ENCODE data around the gene LACTBL1. TPM values are rescaled to one million over a fixed set of nuclear protein-coding genes. Genes with fewer than 3 reads are reported as not detected.

LACTBL1 gene
- total RNA-seq, 2 experiments from 2014 or later, result not detected

- no peak for DNase-seq
- Mint-ChIP-seq H3K4me3 (no peak overlapping the region), H3K9me3 (no peaks in the 10 kb centered on the region), H3K4me1 (ENCODE audit: low read depth) (no peaks in the 10 kb centered on the region), H3K27ac (no peak overlapping the region), H3K36me3 (no peaks in the 10 kb centered on the region), H3K27me3 (peaks cover 2% of the 10 kb centered on the region)
- CTCF ChIA-PET, result no interaction called here
- intact Hi-C loops (cut with micrococcal nuclease), result no loop called here
- POLR2A ChIA-PET, result no interaction called here
Observed at GRCh38 chr1:22915231-22915630, 57.4 kb downstream of the LACTBL1 start.

- ChIA-PET POLR2A (no interaction called here), CTCF (no interaction called here)
- no peaks in the 10 kb centered on the region for H3K9me3 Mint-ChIP-seq
- H3K27me3 Mint-ChIP-seq, result peaks cover 2% of the 10 kb centered on the region
- no peak for DNase-seq
- no peaks in the 10 kb centered on the region for H3K36me3 Mint-ChIP-seq
- intact Hi-C loops (cut with micrococcal nuclease), result no loop called here
- H3K4me3 Mint-ChIP-seq, result no peak overlapping the region
- no peaks in the 10 kb centered on the region for H3K4me1 Mint-ChIP-seq (ENCODE audit: low read depth)
- H3K27ac Mint-ChIP-seq, result no peak overlapping the region
Observed at GRCh38 chr1:22914633-22915217, 57.9 kb downstream of the LACTBL1 start.

- no peaks in the 10 kb centered on the region for H3K36me3 Mint-ChIP-seq
- CTCF ChIA-PET, result no interaction called here
Observed at GRCh38 chr1:22914156-22914555, 58.5 kb downstream of the LACTBL1 start.

GRCh38 chr1:22913421-22914141 is 59.1 kb downstream of the LACTBL1 start:
- Mint-ChIP-seq H3K9me3 (no peaks in the 10 kb centered on the region), H3K27me3 (peaks cover 2% of the 10 kb centered on the region), H3K36me3 (no peaks in the 10 kb centered on the region), H3K4me3 (no peak overlapping the region), H3K27ac (no peak overlapping the region), H3K4me1 (ENCODE audit: low read depth) (no peaks in the 10 kb centered on the region)
- no peak for DNase-seq
- ChIA-PET POLR2A (no interaction called here), CTCF (no interaction called here)
- intact Hi-C loops (cut with micrococcal nuclease), result no loop called here

More at GRCh38 chr1:22914156-22914555, 58.5 kb downstream of the LACTBL1 start:
- no peaks in the 10 kb centered on the region for H3K4me1 Mint-ChIP-seq (ENCODE audit: low read depth)
- no peaks in the 10 kb centered on the region for H3K9me3 Mint-ChIP-seq
- DNase-seq, result no peak
- POLR2A ChIA-PET, result no interaction called here
- H3K27ac Mint-ChIP-seq, result no peak overlapping the region
- intact Hi-C loops (cut with micrococcal nuclease), result no loop called here
- no peak overlapping the region for H3K4me3 Mint-ChIP-seq
- peaks cover 2% of the 10 kb centered on the region for H3K27me3 Mint-ChIP-seq

GRCh38 chr1:22912311-22912710 is 60.4 kb downstream of the LACTBL1 start:
- Mint-ChIP-seq H3K9me3 (no peaks in the 10 kb centered on the region), H3K36me3 (no peaks in the 10 kb centered on the region), H3K27me3 (peaks cover 2% of the 10 kb centered on the region), H3K4me1 (ENCODE audit: low read depth) (no peaks in the 10 kb centered on the region), H3K27ac (no peak overlapping the region), H3K4me3 (no peak overlapping the region)
- intact Hi-C loops (cut with micrococcal nuclease), result no loop called here
- ChIA-PET POLR2A (no interaction called here), CTCF (no interaction called here)
- no peak for DNase-seq

- POLR2A ChIA-PET, result no interaction called here
- intact Hi-C loops (cut with micrococcal nuclease), result no loop called here
- no peaks in the 10 kb centered on the region for H3K9me3 Mint-ChIP-seq
Observed at GRCh38 chr1:22910986-22911651, 61.5 kb downstream of the LACTBL1 start.

GRCh38 chr1:22910286-22910685 is 62.4 kb downstream of the LACTBL1 start:
- no peaks in the 10 kb centered on the region for H3K36me3 Mint-ChIP-seq
- H3K4me3 Mint-ChIP-seq, result no peak overlapping the region
- no peaks in the 10 kb centered on the region for H3K4me1 Mint-ChIP-seq (ENCODE audit: low read depth)
- H3K27me3 Mint-ChIP-seq, result peaks cover 2% of the 10 kb centered on the region
- CTCF ChIA-PET, result no interaction called here
- no peak overlapping the region for H3K27ac Mint-ChIP-seq
- H3K9me3 Mint-ChIP-seq, result no peaks in the 10 kb centered on the region
- intact Hi-C loops (cut with micrococcal nuclease), result no loop called here
- no peak for DNase-seq
- POLR2A ChIA-PET, result no interaction called here

More at GRCh38 chr1:22910986-22911651, 61.5 kb downstream of the LACTBL1 start:
- Mint-ChIP-seq H3K36me3 (no peaks in the 10 kb centered on the region), H3K27ac (no peak overlapping the region), H3K4me3 (no peak overlapping the region), H3K27me3 (peaks cover 2% of the 10 kb centered on the region), H3K4me1 (ENCODE audit: low read depth) (no peaks in the 10 kb centered on the region)
- CTCF ChIA-PET, result no interaction called here
- DNase-seq, result no peak

- POLR2A ChIA-PET, result no interaction called here
- CTCF ChIA-PET, result no interaction called here
Observed at GRCh38 chr1:22908880-22909426, 63.7 kb downstream of the LACTBL1 start.

GRCh38 chr1:22907528-22907927 is 65.1 kb downstream of the LACTBL1 start:
- H3K4me1 Mint-ChIP-seq (ENCODE audit: low read depth), result no peaks in the 10 kb centered on the region
- H3K9me3 Mint-ChIP-seq, result no peaks in the 10 kb centered on the region
- no peak for DNase-seq
- H3K36me3 Mint-ChIP-seq, result no peaks in the 10 kb centered on the region
- no peak overlapping the region for H3K4me3 Mint-ChIP-seq
- ChIA-PET CTCF (no interaction called here), POLR2A (no interaction called here)
- no peaks in the 10 kb centered on the region for H3K27me3 Mint-ChIP-seq
- intact Hi-C loops (cut with micrococcal nuclease), result no loop called here
- H3K27ac Mint-ChIP-seq, result no peak overlapping the region

More at GRCh38 chr1:22908880-22909426, 63.7 kb downstream of the LACTBL1 start:
- intact Hi-C loops (cut with micrococcal nuclease), result no loop called here
- DNase-seq, result no peak
- Mint-ChIP-seq H3K9me3 (no peaks in the 10 kb centered on the region), H3K4me1 (ENCODE audit: low read depth) (no peaks in the 10 kb centered on the region), H3K27me3 (no peaks in the 10 kb centered on the region), H3K36me3 (no peaks in the 10 kb centered on the region), H3K27ac (no peak overlapping the region), H3K4me3 (no peak overlapping the region)

- H3K9me3 Mint-ChIP-seq, result no peaks in the 10 kb centered on the region
- POLR2A ChIA-PET, result no interaction called here
- intact Hi-C loops (cut with micrococcal nuclease), result no loop called here
- no peaks in the 10 kb centered on the region for H3K4me1 Mint-ChIP-seq (ENCODE audit: low read depth)
- DNase-seq, result no peak
- no peak overlapping the region for H3K4me3 Mint-ChIP-seq
- CTCF ChIA-PET, result no interaction called here
- no peaks in the 10 kb centered on the region for H3K36me3 Mint-ChIP-seq
- no peak overlapping the region for H3K27ac Mint-ChIP-seq
- H3K27me3 Mint-ChIP-seq, result no peaks in the 10 kb centered on the region
Observed at GRCh38 chr1:22906968-22907367, 65.7 kb downstream of the LACTBL1 start.

- no peak overlapping the region for H3K27ac Mint-ChIP-seq
- H3K27me3 Mint-ChIP-seq, result peaks cover 4% of the 10 kb centered on the region
- H3K36me3 Mint-ChIP-seq, result no peaks in the 10 kb centered on the region
- ChIA-PET POLR2A (no interaction called here), CTCF (no interaction called here)
- no peaks in the 10 kb centered on the region for H3K9me3 Mint-ChIP-seq
- no peak for DNase-seq
- H3K4me1 Mint-ChIP-seq (ENCODE audit: low read depth), result no peaks in the 10 kb centered on the region
- H3K4me3 Mint-ChIP-seq, result no peak overlapping the region
- intact Hi-C loops (cut with micrococcal nuclease), result no loop called here
Observed at GRCh38 chr1:22903113-22903512, 69.6 kb downstream of the LACTBL1 start.
